HepG2 (cell line): ENCODE data around the gene LIFR. TPM values are rescaled to one million over a fixed set of nuclear protein-coding genes. Genes with fewer than 3 reads are reported as not detected.

Experiments used
- ATAC-seq: fragments of 200-7000 bp; cut with Tn5 transposase; 3 replicates; pipeline ENCODE4 v1.9.1; 2020; ENCODE audit warnings: mild to moderate bottlenecking, moderate library complexity
- BruUV-seq: library from RNA; stranded (reverse); fragments of 400-500 nt; replicated peaks from 2 replicates; lab custom pipeline; 2021; lab: Mats Ljungman, UMichigan
- CTCF ChIA-PET: fragments of 300-600 bp; formaldehyde crosslinking; extraction: SDS; loops from one replicate; lab custom pipeline; 2021; ENCODE audit warnings: low total read pairs, inconsistent platforms, low intra/inter-chr PET ratio; lab: Yijun Ruan, JAX
- POLR2A ChIA-PET: fragments of 350-600 bp; sonication (Branson Sonifier 250); formaldehyde crosslinking; loops from one replicate; lab custom pipeline; 2020; ENCODE audit warnings: antibody characterized with exemption, inconsistent platforms; lab: Yijun Ruan, JAX
- DNase-seq: peaks from one replicate; pipeline ENCODE4 v3.0.0-alpha.2; 2015; ENCODE audit warnings: low spot score
- FAIRE-seq: peaks from 3 replicates; lab custom pipeline; 2011; peaks lifted over from hg19 to GRCh38; lab: Jason Lieb, UNC
- H2AFZ ChIP-seq: one replicate; pipeline ENCODE4 v1.6.1; 2011; ENCODE audit warnings: low read length, inconsistent platforms
- H3K27ac ChIP-seq: fragments of 300-600 bp; 3 replicates; pipeline ENCODE4 v1.8.0; 2011; ENCODE audit warnings: mixed run types, mild to moderate bottlenecking, mixed read lengths, low read length, inconsistent platforms; ENCODE audit not compliant: insufficient read depth; ENCODE audit errors: extremely low read length
- H3K27me3 ChIP-seq, 2 experiments: fragments of 200-600 bp in 1 of 2; 2 replicates in 1 of 2; 3 replicates in 1 of 2; pipeline versions ENCODE4 v1.6.0 to v1.8.0; 2011; ENCODE audit warnings: low read length in 2 of 2, mild to moderate bottlenecking in 2 of 2, moderate library complexity in 2 of 2, inconsistent platforms in 1 of 2; ENCODE audit not compliant: insufficient read depth in 2 of 2, control insufficient read depth in 1 of 2
- H3K36me3 ChIP-seq, 2 experiments: fragments of 200-600 bp in 1 of 2; replicated peaks in 1 of 2; 2 replicates in 1 of 2; 3 replicates in 1 of 2; pipeline versions ENCODE4 v1.5.1 to v1.8.0; 2011; ENCODE audit warnings: low read length in 2 of 2, inconsistent platforms in 1 of 2; ENCODE audit not compliant: insufficient read depth in 2 of 2, control insufficient read depth in 1 of 2
- H3K4me1 ChIP-seq: 2 replicates; pipeline ENCODE4 v1.5.1; 2012; ENCODE audit warnings: low read length, inconsistent platforms; ENCODE audit not compliant: insufficient read depth
- H3K4me2 ChIP-seq: 2 replicates; pipeline ENCODE4 v1.6.0; 2011; ENCODE audit warnings: low read depth, low read length, inconsistent platforms
- H3K4me3 ChIP-seq, 3 experiments: fragments of 200-600 bp in 1 of 3; sonication (generic), shearing (Covaris generic) in 1 of 3; replicated peaks in 1 of 3; 2 replicates each; pipeline ENCODE4 v1.5.1; 2011 to 2016; ENCODE audit warnings: low read length in 3 of 3, inconsistent platforms in 2 of 3, low read depth in 2 of 3, mild to moderate bottlenecking in 2 of 3, control low read depth in 1 of 3, mixed read lengths in 1 of 3; ENCODE audit not compliant: insufficient read depth in 1 of 3
- H3K79me2 ChIP-seq: one replicate; pipeline ENCODE4 v1.6.1; 2011; ENCODE audit warnings: low read length, inconsistent platforms; ENCODE audit not compliant: insufficient read depth
- H3K9ac ChIP-seq: 2 replicates; pipeline ENCODE4 v1.6.0; 2011; ENCODE audit warnings: mild to moderate bottlenecking, low read depth, low read length, inconsistent platforms; ENCODE audit not compliant: insufficient read depth
- H3K9me3 ChIP-seq: 2 replicates; pipeline ENCODE4 v1.5.1; 2012; ENCODE audit warnings: mild to moderate bottlenecking, low read length
- H4K20me1 ChIP-seq: 2 replicates; pipeline ENCODE4 v1.6.0; 2011; ENCODE audit warnings: inconsistent platforms, mild to moderate bottlenecking, low read length, moderate library complexity; ENCODE audit not compliant: insufficient read depth
- AGO1 ChIP-seq: fragments of 200-400 bp; formaldehyde crosslinking; IDR thresholded peaks from 2 replicates; pipeline ENCODE4 v1.6.1; 2017; ENCODE audit warnings: mild to moderate bottlenecking, low read depth, low read length, moderate library complexity; ENCODE audit not compliant: poor library complexity, severe bottlenecking
- ATF7-NPFF ChIP-seq: sonication (generic); formaldehyde crosslinking; IDR thresholded peaks from 2 replicates; pipeline ENCODE4 v1.8.1; 2023; ENCODE audit warnings: mild to moderate bottlenecking, low read depth, missing genetic modification reagents, moderate library complexity
- CBFB ChIP-seq: sonication (generic); formaldehyde crosslinking; IDR thresholded peaks from 2 replicates; pipeline ENCODE4 v1.4.0; 2020; ENCODE audit warnings: missing genetic modification reagents
- DNMT1 ChIP-seq: sonication (generic); formaldehyde crosslinking; IDR thresholded peaks from 2 replicates; pipeline ENCODE4 v1.5.1; 2020; ENCODE audit warnings: mild to moderate bottlenecking, missing genetic modification reagents
- FOXP1 ChIP-seq, 2 experiments: fragments of 450-650 bp in 1 of 2; IDR thresholded peaks; 2 replicates each; pipeline ENCODE4 v1.6.1; 2017 to 2018; ENCODE audit warnings: antibody characterized with exemption in 1 of 2
- JUNB ChIP-seq: sonication (generic); formaldehyde crosslinking; IDR thresholded peaks from 2 replicates; pipeline ENCODE4 v1.8.0; 2022; ENCODE audit warnings: missing genetic modification reagents, mild to moderate bottlenecking, borderline replicate concordance
- KLF9 ChIP-seq: IDR thresholded peaks from 2 replicates; pipeline ENCODE4 v1.6.1; 2016; ENCODE audit warnings: low read depth
- MYC ChIP-seq: sonication (generic); formaldehyde crosslinking; IDR thresholded peaks from 2 replicates; pipeline ENCODE4 v1.9.0; 2021; ENCODE audit warnings: missing genetic modification reagents, borderline replicate concordance
- NFIB ChIP-seq: sonication (generic); formaldehyde crosslinking; IDR thresholded peaks from 2 replicates; pipeline ENCODE4 v1.9.0; 2021; ENCODE audit warnings: missing genetic modification reagents, mild to moderate bottlenecking, borderline replicate concordance
- NR2F2 ChIP-seq: IDR thresholded peaks from 2 replicates; pipeline ENCODE4 v1.6.1; 2012; ENCODE audit warnings: low read depth, inconsistent platforms, borderline replicate concordance
- SNAPC4 ChIP-seq: sonication (generic); formaldehyde crosslinking; IDR thresholded peaks from 2 replicates; pipeline ENCODE4 v1.4.0; 2020; ENCODE audit warnings: mild to moderate bottlenecking, missing genetic modification reagents
- YY1 ChIP-seq: IDR thresholded peaks from 2 replicates; pipeline ENCODE4 v1.6.1; 2011; ENCODE audit warnings: low read length, low read depth, moderate library complexity, mild to moderate bottlenecking; ENCODE audit not compliant: insufficient read depth, insufficient replicate concordance
- ZBTB46 ChIP-seq: sonication (generic); formaldehyde crosslinking; IDR thresholded peaks from 2 replicates; pipeline ENCODE4 v1.4.0; 2020; ENCODE audit warnings: mild to moderate bottlenecking, missing genetic modification reagents, borderline replicate concordance
- ZEB1 ChIP-seq: IDR thresholded peaks from 2 replicates; pipeline ENCODE4 v1.6.1; 2012; ENCODE audit warnings: mild to moderate bottlenecking, low read depth, inconsistent platforms; ENCODE audit not compliant: insufficient replicate concordance
- ZNF460 ChIP-seq: sonication (generic); formaldehyde crosslinking; IDR thresholded peaks from 2 replicates; pipeline ENCODE4 v1.5.1; 2020; ENCODE audit warnings: missing genetic modification reagents, mild to moderate bottlenecking, borderline replicate concordance
- ZNF501 ChIP-seq: sonication (generic); formaldehyde crosslinking; IDR thresholded peaks from 2 replicates; pipeline ENCODE4 v1.5.1; 2020; ENCODE audit warnings: mild to moderate bottlenecking, moderate library complexity, missing genetic modification reagents
- ZNF660 ChIP-seq: sonication (generic); formaldehyde crosslinking; IDR thresholded peaks from 2 replicates; pipeline ENCODE4 v1.5.1; 2020; ENCODE audit warnings: mild to moderate bottlenecking, low read depth, missing genetic modification reagents, borderline replicate concordance
- ZNF75D ChIP-seq: sonication (generic); formaldehyde crosslinking; IDR thresholded peaks from 2 replicates; pipeline ENCODE4 v1.8.1; 2023; ENCODE audit warnings: missing genetic modification reagents, mild to moderate bottlenecking, borderline replicate concordance
- ZNF792 ChIP-seq: IDR thresholded peaks from 2 replicates; pipeline ENCODE4 v1.6.1; 2016
- WGBS: methylation state at CpG from one replicate; pipeline ENCODE4 v1.1.6; 2017; ENCODE audit warnings: low lambda C conversion rate; 5-methylcytosine and 5-hydroxymethylcytosine counted together
- in situ Hi-C: cut with HindIII; loops from 2 replicates; pipeline ENCODE4 v1.10.0; 2017; ENCODE audit warnings: low pct_unique_long_range_greater_than_20kb; ENCODE audit not compliant: extremely low pct_ligation_motif_present
- intact Hi-C: fragments of 100-400 bp; cut with micrococcal nuclease; formaldehyde crosslinking; loops from one replicate; pipeline ENCODE4 v1.10.0; 2022; ENCODE audit not compliant: unreplicated experiment
- polyA plus RNA-seq, 8 experiments: library from polyadenylated mRNA; depleted of rRNA in 3 of 8; stranded (reverse) in 7 of 8; unstranded in 1 of 8; fragments of >200 nt; fragmentation: Illumina TruSeq in 4 of 8; extraction: Trizol in 4 of 8; gene quantifications; 2 replicates each; pipeline versions ENCODE4 v1.2.1 to v1.2.3, GENCODE V29; 2011 to 2016; ENCODE audit warnings: low read depth in 4 of 8, missing spikeins in 1 of 8, mixed read lengths in 1 of 8; ENCODE audit not compliant: insufficient read depth in 1 of 8
- total RNA-seq, 5 experiments: library from RNA; depleted of rRNA; stranded (reverse); fragments of >200 nt; fragmentation: Illumina TruSeq; extraction: Trizol; gene quantifications; 2 replicates each; pipeline ENCODE4 v1.2.3, GENCODE V29; 2016; ENCODE audit warnings: low read depth in 1 of 5

The LIFR gene
- total and polyA plus RNA-seq, 2 of the 13 experiments (the other 11 are each of a cell fraction or from before 2014, with no cell fraction given) = 6.3 to 25.2 TPM

GRCh38 chr5:38433160-38433861, 123.1 kb downstream of the LIFR start:
- TF ChIP-seq ZNF660 (CRISPR knock-in tag) = no peak
- no peak for TF ChIP-seq MYC (CRISPR knock-in tag)
- no peak for TF ChIP-seq ZNF75D (CRISPR knock-in tag)
- no peak for TF ChIP-seq FOXP1 (IDR thresholded peaks at IDR 0.05)
- no peak for TF ChIP-seq FOXP1 (CRISPR knock-in tag; IDR thresholded peaks at IDR 0.05)
- no peak for TF ChIP-seq KLF9 (CRISPR knock-in tag)
- TF ChIP-seq NR2F2 = no peak
- no peak for TF ChIP-seq CBFB (CRISPR knock-in tag)
- TF ChIP-seq ZBTB46 = no peak
- TF ChIP-seq JUNB (CRISPR knock-in tag) = no peak
- no peak for TF ChIP-seq SNAPC4 (CRISPR knock-in tag)
- TF ChIP-seq ZNF501 (CRISPR knock-in tag) = no peak
- no peak for TF ChIP-seq NFIB (CRISPR knock-in tag)
- no peak for TF ChIP-seq ZNF460
- no peak for TF ChIP-seq ZEB1
- no peak for TF ChIP-seq AGO1
- TF ChIP-seq YY1 = no peak
- no peak for TF ChIP-seq ATF7-NPFF (CRISPR knock-in tag)
- TF ChIP-seq ZNF792 = no peak
- TF ChIP-seq DNMT1 = no peak
- ChIA-PET POLR2A (no interaction called here), CTCF (no interaction called here)
- FAIRE-seq (no peak), ATAC-seq (no peak; the same call in 2 of the 3 replicates), DNase-seq (no peak)
- in situ Hi-C loops = no loop called here
- Histone ChIP-seq H3K27ac (no peak overlapping the region), H3K36me3 (no peaks in the 10 kb centered on the region), H2AFZ (no peak overlapping the region), H3K4me1 (0 out of 2 replicates have a peak, but pooled peaks cover 6% of the 10 kb centered on the region), H3K4me2 (no peak overlapping the region), H3K79me2 (no peaks in the 10 kb centered on the region), H4K20me1 (no peaks in the 10 kb centered on the region), H3K4me3 (no peak overlapping the region), H3K9ac (no peak overlapping the region), H3K27me3 (peaks cover 0 to 20% of the 10 kb centered on the region in 2 experiments; a peak in 3 of 5 replicates), H3K9me3 (no peaks in the 10 kb centered on the region)
- 14% methylated on average over 4 of the region's 6 CpGs for WGBS
- intact Hi-C loops = no loop called here
- BruUV-seq = no TSS peak
